ENCODE measurements around the gene TOMM20.
A peak's percentile ranks its signal among the peaks of the same experiment; 100 is the strongest.
"Not testable (repeated sequence)": the region's sequence is repeated elsewhere in the genome, so short reads cannot be mapped to it uniquely, and the experiment has no call there.

Gene TOMM20

GRCh38 chr1:235078480-235079381 lies 49.9 kb downstream of the TOMM20 start:
- peak; percentile 53 to 54 for DNase-seq

DNA sequence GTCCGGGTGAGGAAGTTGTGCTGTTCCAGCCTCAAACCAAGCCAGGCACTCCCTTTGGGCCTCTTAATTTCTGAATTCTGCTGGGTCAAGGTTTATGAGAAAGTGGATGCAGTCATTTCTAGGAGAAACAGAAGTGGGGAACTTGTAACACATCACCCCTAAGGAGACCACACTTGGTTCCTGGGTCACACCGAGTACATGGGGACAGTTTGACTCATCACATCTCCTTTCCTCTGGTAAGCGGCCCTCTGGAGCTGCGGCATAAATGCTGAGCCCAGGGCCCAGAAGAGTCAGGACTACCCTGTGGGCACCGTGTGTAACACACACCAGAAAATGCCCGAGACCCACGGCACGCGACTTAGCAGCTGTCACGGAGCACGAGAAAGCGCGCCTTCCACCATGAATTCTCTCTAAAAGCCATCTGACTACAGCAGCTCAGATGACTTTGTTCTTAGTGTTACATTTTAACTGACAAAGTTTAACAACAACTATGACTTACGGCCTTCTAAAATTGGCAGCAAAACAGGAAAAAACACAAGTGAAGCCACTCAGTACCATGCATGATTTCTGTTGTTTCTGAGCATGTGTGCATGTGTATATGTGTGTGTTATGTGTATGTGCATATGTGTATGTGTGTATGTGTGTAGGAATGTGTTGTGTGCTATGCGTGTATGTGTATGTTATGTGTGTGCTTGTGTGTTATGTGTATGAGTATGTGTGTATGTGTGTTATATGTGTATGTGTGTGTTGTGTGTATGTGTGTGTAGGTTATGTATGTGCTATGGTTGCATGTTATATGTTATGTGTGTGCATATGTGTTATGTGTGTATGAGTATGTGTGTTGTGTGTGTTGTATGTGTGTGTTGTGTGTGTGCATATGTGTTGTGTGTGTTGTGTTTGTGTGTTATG lies 50.8 kb downstream of the TOMM20 start:
- DNase-seq = peak; percentile 90

DNA sequence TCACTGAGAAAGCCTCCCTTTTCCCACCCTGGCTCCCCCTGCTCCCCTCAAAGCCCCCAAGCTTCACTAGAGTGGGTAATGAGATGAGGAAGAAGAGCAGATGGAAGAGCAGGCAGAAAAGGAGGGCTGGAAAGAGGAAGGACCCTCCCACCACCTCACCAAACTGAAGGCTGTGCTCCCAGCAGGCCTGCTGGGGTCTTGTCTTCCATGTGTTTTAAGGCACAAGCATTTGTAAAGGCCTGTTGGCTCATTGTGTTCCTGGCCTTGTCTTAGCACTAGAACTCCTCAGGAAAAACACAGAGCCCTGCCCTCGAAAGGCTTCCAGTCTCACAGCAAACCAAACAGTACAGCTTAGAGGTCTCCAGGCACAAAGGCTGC lies 51.5 kb downstream of the TOMM20 start:
- no peak for DNase-seq

- no peak for DNase-seq
These were observed 52.0 kb downstream of the TOMM20 start for GRCh38 chr1:235076504-235077162.

- DNase-seq = peak in 1 of 2 donors; percentile 32
These were observed 52.8 kb downstream of the TOMM20 start for GRCh38 chr1:235075777-235076308.

- peak; percentile 89 to 98 for DNase-seq
These were observed 53.4 kb downstream of the TOMM20 start for GRCh38 chr1:235075048-235075776.

- peak; percentile 72 to 84 for DNase-seq
These were observed 54.1 kb downstream of the TOMM20 start for GRCh38 chr1:235074523-235075047.

DNA sequence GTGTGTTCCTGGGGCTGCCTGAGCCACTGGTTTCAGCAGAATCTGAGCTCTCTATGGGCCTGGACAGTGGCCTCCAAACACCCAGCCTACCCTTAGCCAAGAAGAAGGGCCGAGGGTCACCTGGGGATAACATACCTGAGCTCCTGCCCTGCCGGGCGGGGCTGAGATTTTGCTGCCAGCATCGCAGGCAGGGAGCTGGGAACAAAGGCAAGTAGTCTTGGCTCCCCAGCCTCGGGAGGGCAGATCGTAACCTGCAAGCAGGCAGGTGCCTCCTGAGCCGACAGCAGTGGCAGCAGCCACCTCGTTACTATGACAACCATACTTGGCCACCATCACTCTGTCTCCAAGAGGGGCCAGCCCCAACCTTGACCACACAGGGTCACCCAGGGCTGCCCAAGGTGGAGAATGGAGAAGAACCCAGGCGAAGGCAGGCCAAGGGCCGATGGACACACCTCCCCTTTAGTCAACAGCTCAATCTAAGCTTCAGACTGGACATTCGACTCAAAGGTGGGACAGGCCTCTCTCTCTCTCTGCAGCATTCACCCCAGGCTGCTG lies 54.6 kb downstream of the TOMM20 start:
- no peak for DNase-seq

DNA sequence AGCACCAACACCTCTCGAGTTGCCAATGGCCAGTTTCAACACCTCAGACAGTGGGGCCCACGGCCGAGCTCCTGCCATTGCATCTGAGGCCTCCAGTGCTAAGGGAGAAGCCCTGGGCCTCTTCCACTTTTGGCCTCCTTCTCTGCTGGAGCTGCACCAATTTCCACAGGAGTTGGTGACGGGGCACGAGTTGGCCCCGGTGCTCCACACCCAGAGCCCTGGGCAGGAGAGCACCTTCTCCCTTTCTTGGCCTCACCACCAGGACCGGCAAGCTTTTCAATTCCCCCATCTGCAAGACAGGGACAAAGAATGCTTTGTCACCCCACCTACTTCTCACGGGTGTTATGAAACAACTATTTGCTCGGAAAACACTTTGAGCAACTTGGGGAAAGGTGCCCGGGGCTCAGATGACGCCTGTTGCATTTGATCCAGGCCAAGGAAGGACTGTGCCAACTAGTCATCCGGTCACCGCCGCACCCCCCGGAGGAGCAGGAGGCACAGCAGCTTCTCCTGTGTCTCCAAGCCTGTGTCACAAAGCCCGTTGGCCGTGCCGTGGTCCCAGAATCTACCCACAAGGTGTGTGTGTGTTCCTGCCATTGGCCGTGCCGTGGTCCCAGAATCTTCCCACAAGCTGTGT lies 55.2 kb downstream of the TOMM20 start:
- DNase-seq = peak; percentile 79 to 91

DNA sequence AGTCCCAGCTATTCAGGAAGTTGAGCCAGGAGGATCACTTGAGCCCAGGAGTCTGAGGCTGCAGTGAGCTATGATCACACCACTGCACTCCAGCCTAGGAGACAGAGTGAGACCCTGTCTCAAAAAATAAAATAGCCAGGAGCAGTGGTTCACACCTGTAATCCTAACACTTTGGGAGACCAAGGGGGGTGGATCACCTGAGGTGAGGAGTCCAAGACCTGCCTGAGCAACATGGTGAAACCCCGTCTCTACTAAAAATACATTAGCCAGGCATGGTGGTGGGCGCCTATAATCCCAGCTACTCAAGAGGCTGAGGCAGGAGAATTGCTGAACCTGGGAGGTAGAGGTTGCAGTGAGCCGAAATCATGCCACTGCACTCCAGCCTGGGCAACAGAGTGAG lies 56.1 kb downstream of the TOMM20 start:
- DNase-seq = not testable (repeated sequence)

GRCh38 chr1:235072096-235072495 lies 56.5 kb downstream of the TOMM20 start:
- DNase-seq = no peak

GRCh38 chr1:235070819-235071218 lies 57.8 kb downstream of the TOMM20 start:
- DNase-seq = no peak

DNA sequence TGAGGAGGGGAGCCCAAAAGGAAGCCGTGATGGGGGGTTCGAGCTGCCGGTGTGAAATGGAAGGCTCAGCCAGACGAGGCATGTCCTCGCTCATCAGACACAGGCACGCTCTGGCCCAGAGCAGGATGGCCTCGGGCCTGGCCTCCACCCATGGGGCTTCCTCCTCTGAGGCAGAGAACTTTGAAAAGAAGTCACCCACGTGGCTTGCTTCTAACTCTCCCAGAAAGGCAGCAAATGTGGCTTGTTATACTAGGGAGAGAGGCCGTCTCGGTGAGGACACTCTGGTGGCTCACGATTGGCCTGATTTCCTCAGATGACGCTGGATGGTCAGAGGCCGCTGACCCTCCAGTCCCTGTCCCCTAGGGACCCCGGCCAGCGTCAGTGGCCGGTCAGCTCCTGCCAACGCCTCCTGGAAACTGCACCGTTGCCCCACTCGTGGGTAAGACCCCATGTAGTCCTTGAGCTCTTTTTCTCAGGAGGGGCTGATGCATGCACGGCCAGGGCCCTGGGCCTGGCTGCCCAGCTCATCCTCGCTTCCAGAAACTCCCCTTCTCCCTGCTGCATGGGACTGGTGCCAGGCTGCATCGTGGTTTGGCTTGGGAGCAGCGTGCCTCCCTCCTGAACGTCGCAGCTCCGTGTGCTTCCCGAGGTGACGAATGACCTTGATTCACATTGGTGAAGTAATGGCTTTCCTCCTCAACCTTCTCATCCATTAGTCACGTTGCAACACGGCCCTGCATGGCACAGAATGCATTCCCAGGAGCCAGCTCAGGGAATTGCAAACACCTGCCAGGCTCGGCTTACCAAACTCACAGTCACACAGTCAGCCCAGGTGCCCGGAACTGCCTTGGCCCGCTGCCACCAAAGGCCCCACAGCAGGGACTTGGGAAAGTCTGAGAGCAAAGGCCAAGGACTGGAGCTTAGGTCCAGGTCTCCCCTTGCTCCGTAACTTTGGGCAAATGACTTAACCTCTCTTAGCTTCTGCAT lies 58.8 kb downstream of the TOMM20 start:
- DNase-seq = peak in 1 of 2 donors; percentile 39

DNA sequence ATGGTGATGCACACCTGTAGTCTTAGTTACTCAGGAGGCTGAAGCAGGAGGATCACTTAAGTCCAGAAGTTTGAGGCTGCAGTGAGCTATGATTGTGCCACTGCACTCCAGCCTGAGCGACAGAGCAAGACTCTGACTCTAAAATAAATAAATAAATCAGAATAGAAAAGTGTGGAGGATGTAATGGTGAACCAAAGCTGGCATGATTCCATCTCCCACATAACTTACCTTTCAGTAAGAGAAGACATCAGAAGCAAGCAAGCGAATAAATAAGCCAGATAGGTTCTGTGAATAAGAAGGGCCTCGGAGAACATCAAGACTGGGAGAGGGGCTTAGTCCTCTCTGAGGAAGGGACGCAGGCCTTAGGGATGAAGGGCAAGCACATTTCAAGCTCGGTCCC lies 59.5 kb downstream of the TOMM20 start:
- no peak for DNase-seq

DNA sequence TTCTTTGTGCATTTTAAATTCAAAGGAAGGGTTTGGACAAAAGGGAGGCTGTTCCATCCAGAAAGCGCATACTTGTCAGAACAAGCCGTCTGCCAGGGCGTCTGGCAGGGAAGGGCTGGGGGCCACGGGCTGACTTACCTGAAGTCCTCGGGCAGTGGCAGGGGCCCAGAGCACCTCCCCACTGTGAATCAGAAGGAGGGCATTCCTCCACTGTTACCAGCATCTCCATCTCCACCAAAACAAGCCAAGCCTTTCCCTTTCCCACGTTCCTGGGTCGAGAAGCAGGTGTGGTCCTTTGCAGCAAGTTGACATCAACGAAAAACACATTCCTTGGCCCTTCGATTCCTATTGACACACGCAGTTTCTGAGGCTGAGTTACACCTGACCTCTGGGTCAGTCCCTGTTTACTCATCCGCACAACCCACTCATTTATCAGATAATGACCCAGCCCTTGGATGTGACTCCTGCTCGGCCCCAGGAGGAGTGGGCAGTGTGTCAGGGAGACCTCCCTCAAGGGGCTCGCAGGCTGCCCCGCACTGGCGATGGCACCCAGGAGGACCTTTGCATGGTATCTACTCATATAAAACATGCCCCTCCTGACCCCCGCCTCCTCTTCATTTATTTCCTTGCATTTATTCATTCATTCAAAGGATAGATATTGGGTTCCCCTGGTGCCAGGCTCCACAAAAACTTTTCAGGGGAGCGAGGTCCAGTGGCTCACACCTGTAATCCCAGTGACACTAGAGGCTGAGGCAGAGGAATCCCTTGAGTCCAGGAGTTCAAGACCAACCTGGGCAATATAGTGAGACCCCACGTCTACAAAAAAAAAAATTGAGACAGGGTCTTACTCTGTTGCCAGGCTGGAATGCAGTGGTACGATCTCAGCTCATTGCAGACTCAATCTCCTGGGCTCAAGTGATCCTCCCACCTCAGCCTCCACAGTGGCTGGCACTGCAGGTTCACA lies 60.2 kb downstream of the TOMM20 start:
- peak in 1 of 2 donors; percentile 24 for DNase-seq

GRCh38 chr1:235067396-235068157 lies 61.1 kb downstream of the TOMM20 start:
- peak; percentile 70 to 89 for DNase-seq

GRCh38 chr1:235063068-235063765 lies 65.4 kb downstream of the TOMM20 start:
- peak; percentile 24 to 28 for DNase-seq
